A673 (cell line): Measurements from ENCODE around the gene FAM110D. TPM values are rescaled to one million over a fixed set of nuclear protein-coding genes. Genes with fewer than 3 reads are reported as not detected.

Experiments used
- BruUV-seq: library from RNA; stranded (reverse); fragments of 400-500 nt; replicated peaks from 2 replicates; lab custom pipeline; 2021; lab: Mats Ljungman, UMichigan
- CTCF ChIA-PET: fragments of 300-600 bp; sonication (Branson Sonifier 250); formaldehyde crosslinking; loops from one replicate; lab custom pipeline; 2022; ENCODE audit warnings: antibody characterized with exemption; lab: Charles Lee
- POLR2A ChIA-PET: fragments of 300-600 bp; sonication (Branson Sonifier 250); formaldehyde crosslinking; loops from one replicate; lab custom pipeline; 2022; ENCODE audit warnings: antibody characterized with exemption; ENCODE audit not compliant: low non-redundant PET; lab: Charles Lee
- DNase-seq: peaks from one replicate; pipeline ENCODE4 v3.0.0-alpha.2; 2015; ENCODE audit warnings: low spot score
- H3K27ac ChIP-seq: fragments of 200-600 bp; sonication (generic); 2 replicates; pipeline ENCODE4 v1.5.1; 2016; ENCODE audit warnings: mixed run types, low read depth, mild to moderate bottlenecking, mixed read lengths, antibody characterized with exemption, low read length; ENCODE audit not compliant: poor library complexity, severe bottlenecking
- H3K27me3 ChIP-seq: fragments of 200-600 bp; sonication (generic); replicated peaks from 2 replicates; pipeline ENCODE4 v1.6.1; 2017; ENCODE audit warnings: mixed run types, low read depth, mild to moderate bottlenecking, mixed read lengths, antibody characterized with exemption, low read length; ENCODE audit not compliant: insufficient read depth, poor library complexity
- H3K36me3 ChIP-seq: fragments of 200-600 bp; sonication (generic); 2 replicates; pipeline ENCODE4 v1.6.1; 2016; ENCODE audit warnings: mixed run types, mild to moderate bottlenecking, mixed read lengths, antibody characterized with exemption, low read length; ENCODE audit not compliant: insufficient read depth, poor library complexity, severe bottlenecking
- H3K4me1 ChIP-seq: fragments of 200-600 bp; sonication (generic); 2 replicates; pipeline ENCODE4 v1.6.1; 2017; ENCODE audit warnings: mixed run types, mild to moderate bottlenecking, mixed read lengths, antibody characterized with exemption, low read length; ENCODE audit not compliant: insufficient read depth, poor library complexity, severe bottlenecking
- H3K4me3 ChIP-seq: fragments of 200-600 bp; sonication (generic); 2 replicates; pipeline ENCODE4 v1.5.1; 2016; ENCODE audit warnings: low read depth, mixed run types, mild to moderate bottlenecking, mixed read lengths, low read length; ENCODE audit not compliant: poor library complexity, severe bottlenecking
- H3K9me3 ChIP-seq: fragments of 200-600 bp; sonication (generic); 2 replicates; pipeline ENCODE4 v1.6.1; 2016; ENCODE audit warnings: mixed run types, low read depth, mild to moderate bottlenecking, mixed read lengths, antibody characterized with exemption, low read length; ENCODE audit not compliant: poor library complexity, severe bottlenecking
- CTCF ChIP-seq: fragments of 300-800, 200-600 bp; sonication (generic); conservative IDR thresholded peaks from 2 replicates; pipeline ENCODE4 v1.5.1; 2017; ENCODE audit warnings: low read depth, mild to moderate bottlenecking, antibody characterized with exemption, low read length, moderate library complexity, mixed read lengths
- EZH2 ChIP-seq: fragments of 200-600 bp; sonication (generic); IDR thresholded peaks from 2 replicates; pipeline ENCODE4 v1.6.1; 2017; ENCODE audit warnings: borderline replicate concordance, low read depth, mild to moderate bottlenecking, mixed read lengths, antibody characterized with exemption, low read length; ENCODE audit not compliant: poor library complexity, severe bottlenecking
- intact Hi-C: fragments of 100-400 bp; cut with micrococcal nuclease; formaldehyde crosslinking; loops from one replicate; pipeline ENCODE4 v1.10.0; 2022; ENCODE audit not compliant: unreplicated experiment
- total RNA-seq: library from RNA; stranded (reverse); gene quantifications from 2 replicates; pipeline ENCODE4 v1.2.3, GENCODE V29; 2021

Gene FAM110D
- total RNA-seq, 1 experiment from 2014 or later, result 0.64 TPM

- ChIA-PET CTCF (interaction anchor here (1.1 to 1.2 kb wide), 2 partner anchors 11 to 13 kb away, joined by 4 read pairs; partner anchors contain the start of gene ZNF593), POLR2A (no interaction called here)
- peaks cover 28% of the 10 kb centered on the region for H3K4me1 ChIP-seq
- no peaks in the 10 kb centered on the region for H3K27me3 ChIP-seq
- no peaks in the 10 kb centered on the region for H3K9me3 ChIP-seq
- no TSS peak for BruUV-seq
- TF ChIP-seq CTCF (no peak), EZH2 (no peak)
- H3K27ac ChIP-seq, result no peak overlapping the region
- no peak overlapping the region for H3K4me3 ChIP-seq
- H3K36me3 ChIP-seq, result no peaks in the 10 kb centered on the region
- peak; percentile 64 for DNase-seq
- intact Hi-C loops, result no loop called here
These were observed 2.4 kb upstream of the FAM110D start for GRCh38 chr1:26156285-26157038.

- Histone ChIP-seq H3K36me3 (no peaks in the 10 kb centered on the region), H3K9me3 (no peaks in the 10 kb centered on the region), H3K27ac (no peak overlapping the region), H3K4me3 (no peak overlapping the region), H3K27me3 (no peaks in the 10 kb centered on the region), H3K4me1 (peaks cover 35% of the 10 kb centered on the region)
- BruUV-seq, result no TSS peak
- DNase-seq, result no peak
- TF ChIP-seq EZH2, result no peak
- TF ChIP-seq CTCF, result no peak
- ChIA-PET CTCF (no interaction called here), POLR2A (no interaction called here)
- intact Hi-C loops, result no loop called here
These were observed 490 bp upstream of the FAM110D start for GRCh38 chr1:26158271-26158907.

GRCh38 chr1:26159743-26160039 is 812 bp downstream of the FAM110D start:
- no peaks in the 10 kb centered on the region for H3K36me3 ChIP-seq
- no peak overlapping the region for H3K4me3 ChIP-seq
- DNase-seq, result no peak
- BruUV-seq, result no TSS peak
- H3K4me1 ChIP-seq, result peaks cover 36% of the 10 kb centered on the region
- ChIA-PET CTCF (interaction anchor here (0.7 kb wide), 1 partner anchor 21 kb away, joined by 3 read pairs; no protein-coding TSS in a partner anchor), POLR2A (interaction anchor here (0.5 kb wide), 1 partner anchor 17 kb away, joined by 4 read pairs; no protein-coding TSS in a partner anchor)
- no peak overlapping the region for H3K27ac ChIP-seq
- no peaks in the 10 kb centered on the region for H3K27me3 ChIP-seq
- no peaks in the 10 kb centered on the region for H3K9me3 ChIP-seq
- intact Hi-C loops, result no loop called here
- TF ChIP-seq CTCF (no peak), EZH2 (no peak)
